T-helper 2 cell treated with Interferon-gamma antibody and Interleukin-4, amounts not matched to agents 100 ng/mL and 5 ng/mL, for 36 hours (primary cell): Measurements from ENCODE around the gene ABCC10. TPM values are rescaled to one million over a fixed set of nuclear protein-coding genes. Genes with fewer than 3 reads are reported as not detected.

Source experiments
- intact Hi-C: fragments of 100-400 bp; cut with micrococcal nuclease; formaldehyde crosslinking; loops from one replicate; pipeline ENCODE4 v1.15.1; 2023
- total RNA-seq: library from RNA; stranded (reverse); gene quantifications from 2 replicates; pipeline ENCODE4 v1.2.3, GENCODE V29; 2022

ABCC10 gene
- total RNA-seq, 1 donor from 2014 or later: 52.1 TPM

DNA sequence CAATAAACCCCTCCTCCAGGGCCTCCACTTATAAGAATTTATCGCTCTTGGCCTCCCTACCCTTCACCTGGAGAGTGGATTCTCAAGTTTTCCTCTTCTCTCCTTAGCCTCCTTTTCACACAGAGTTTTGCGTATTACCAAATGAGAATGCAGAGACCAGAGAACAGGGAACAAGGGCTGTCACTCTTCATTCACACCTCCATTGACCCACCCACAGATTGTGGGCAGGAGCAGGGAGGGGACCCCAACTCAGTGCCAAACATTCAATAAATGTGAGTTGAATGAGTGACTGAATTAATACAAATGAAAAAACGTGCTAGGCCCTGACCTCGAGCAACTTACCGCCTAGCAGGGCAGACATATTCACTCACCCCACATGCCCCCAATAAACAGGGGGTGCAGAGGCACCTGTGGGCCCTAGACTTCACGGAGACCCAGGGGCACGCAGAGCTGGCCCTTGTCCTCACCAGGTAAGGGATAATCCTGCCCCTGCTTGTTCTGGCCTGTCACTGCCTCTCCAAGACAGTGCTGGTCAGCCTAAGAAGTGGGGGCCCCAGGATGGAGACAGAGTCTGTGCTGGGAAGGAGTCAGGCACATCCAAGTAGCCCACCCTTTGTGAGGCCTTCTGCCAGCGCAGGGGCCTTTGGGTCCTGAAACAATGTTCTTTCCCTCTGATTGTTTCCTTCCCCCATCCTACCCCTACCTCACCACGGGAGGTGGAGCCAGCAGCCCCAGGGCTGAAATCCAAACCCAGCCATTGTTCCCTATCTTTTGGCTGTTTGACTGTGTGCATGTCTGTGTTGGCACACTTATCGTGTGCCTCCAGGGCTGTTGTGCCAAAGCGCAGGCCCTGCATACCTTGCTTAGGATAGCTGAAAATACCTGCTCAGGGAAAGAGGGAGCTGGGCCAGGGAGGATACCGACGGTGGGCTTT is 41.7 kb downstream of the ABCC10 start:
- intact Hi-C loops: no loop called here

DNA sequence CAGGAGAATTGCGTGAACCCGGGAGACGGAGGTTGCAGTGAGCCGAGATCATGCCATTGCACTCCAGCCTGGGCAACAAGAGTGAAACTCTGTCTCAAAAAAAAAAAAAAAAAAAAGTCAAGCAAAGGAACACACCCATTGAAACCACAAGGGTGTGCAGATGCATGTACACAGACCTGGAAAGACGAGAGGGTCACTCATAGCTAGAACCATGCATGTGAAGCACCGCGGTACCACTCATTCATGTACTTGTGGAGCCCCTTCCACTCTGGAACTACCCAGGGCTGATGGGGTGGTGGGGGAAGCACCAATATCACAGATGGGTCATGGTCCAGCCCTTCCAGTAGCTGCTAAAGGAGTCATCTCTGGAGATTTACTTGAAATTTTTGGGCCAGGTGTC is 42.6 kb downstream of the ABCC10 start:
- intact Hi-C loops: no loop called here

DNA sequence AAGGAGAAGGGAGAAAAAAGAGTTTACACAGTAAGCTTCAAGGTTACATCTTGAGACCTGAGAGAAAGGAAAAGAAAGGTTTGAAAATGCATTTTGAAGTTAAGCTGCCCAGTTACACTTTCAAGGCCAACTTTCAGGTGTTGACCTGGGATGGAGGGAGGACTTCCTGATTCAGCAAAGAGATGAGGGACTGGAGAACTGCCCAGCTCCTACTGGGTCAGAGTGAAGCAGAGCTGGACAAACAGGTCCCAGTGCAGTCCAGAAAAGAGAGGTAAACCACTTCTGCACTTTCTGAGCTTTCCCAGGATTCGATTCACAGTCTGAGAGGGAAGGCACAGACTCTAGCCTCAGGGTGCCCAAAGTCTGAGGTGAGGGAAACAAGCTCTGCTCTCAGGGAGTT is 44.1 kb downstream of the ABCC10 start:
- intact Hi-C loops: no loop called here

DNA sequence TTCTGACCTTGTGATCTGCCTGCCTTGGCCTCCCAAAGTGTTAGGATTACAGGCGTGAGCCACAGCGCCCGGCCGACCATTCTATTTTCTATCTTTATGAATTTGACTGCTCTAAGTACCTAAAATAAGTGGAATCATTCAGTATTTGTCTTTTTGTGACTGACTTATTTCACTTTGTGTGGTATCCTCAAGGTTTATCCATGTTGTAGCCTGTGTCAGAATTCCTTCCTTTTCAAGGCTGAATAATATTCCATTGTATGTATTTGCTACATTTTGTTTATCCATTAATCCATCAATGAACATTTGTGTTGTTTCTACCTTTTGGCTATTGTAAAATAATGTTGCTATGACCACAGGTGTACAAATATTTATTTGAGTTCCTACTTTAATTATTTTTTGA is 45.2 kb downstream of the ABCC10 start:
- intact Hi-C loops: no loop called here

DNA sequence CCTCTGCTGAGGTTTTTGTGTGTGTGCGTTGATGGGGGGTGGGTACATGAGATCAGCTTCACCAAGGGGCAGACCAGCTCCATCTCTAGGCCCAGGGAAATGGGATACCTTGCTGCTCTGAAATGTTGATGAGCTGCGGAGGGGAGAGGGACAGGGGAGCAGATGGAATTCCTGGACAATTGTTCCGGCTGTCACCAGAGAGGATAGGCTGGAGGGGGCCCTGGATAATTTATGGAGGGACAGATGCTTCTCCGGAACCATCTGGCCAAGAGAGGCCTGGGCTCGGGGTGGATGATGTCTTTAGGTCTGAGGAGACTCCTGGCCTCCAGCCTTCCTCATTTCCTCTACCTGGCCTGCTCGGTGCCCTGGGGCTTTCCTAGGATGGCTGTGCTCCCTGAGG is 48.2 kb downstream of the ABCC10 start:
- intact Hi-C loops: no loop called here

DNA sequence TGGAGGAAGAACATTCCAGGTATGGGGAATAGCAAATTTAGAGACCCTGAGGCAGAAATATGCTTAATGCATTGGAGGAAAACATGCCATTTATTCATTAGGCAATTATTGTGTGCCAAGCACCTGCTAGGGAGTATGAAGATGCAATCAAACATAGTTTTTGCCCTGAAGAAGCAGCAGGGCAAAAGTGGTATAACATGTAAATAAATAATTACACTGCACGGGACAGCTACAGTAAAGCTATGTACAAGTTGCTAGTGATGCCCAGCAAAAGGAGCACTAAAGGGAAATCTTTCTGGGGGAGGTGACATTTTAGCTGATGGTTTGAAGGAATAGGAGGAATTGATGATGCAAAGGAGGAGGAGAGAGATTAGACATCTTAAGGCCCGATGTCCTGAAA is 49.4 kb downstream of the ABCC10 start:
- intact Hi-C loops: loop anchor here (1.0 to 2.0 kb wide), 5 partner anchors 40 to 302 kb away; partner anchors contain the start of genes ABCC10, GTPBP2, POLR1C and YIPF3

DNA sequence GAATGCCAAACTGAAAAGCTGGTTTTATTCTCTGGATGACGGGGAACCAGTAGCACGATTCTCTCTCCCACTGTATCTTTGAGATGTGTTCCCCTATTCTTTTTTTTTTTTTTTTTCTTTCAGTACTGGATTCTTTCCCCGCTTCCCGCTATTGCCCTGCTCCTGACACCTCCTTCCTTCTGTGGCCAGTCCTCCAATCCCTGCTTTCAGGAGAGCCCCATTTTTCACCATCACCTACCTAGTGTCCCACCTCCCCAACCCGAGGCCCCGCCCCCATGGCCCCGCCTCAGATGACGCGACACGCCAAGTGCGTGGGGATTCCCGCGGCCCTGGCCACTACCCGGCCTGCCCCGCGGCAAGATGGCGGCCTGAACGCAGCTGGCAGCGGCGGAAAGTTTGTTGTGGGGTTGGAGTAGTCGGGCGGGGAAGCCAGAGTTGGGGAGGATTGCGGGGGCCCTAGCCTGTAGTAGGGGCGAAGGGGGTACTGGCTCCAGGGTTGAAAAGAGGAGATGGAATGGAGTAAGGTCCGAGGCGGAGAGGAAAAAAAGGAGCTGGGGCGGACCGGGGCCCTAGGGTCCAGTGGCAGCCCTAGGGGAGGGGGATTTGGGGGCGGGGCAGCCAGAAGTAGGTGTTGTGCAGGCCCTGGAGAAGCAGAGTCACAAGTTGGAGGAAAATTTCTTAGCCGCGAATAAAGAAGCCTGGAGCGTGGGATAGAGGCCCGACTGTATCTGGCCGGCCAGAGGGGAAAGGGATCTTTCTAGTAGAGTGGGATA is 50.1 kb downstream of the ABCC10 start, which contains the start of gene TJAP1:
TSS of gene TJAP1 (plus strand) at position 336 of the 773 bp plus-strand sequence. CDS start 21,432 bp downstream, outside the sequence.
- intact Hi-C loops: loop anchor here (1.0 to 2.0 kb wide), 5 partner anchors 39 to 303 kb away; partner anchors contain the start of genes ABCC10, GTPBP2, POLR1C and YIPF3

DNA sequence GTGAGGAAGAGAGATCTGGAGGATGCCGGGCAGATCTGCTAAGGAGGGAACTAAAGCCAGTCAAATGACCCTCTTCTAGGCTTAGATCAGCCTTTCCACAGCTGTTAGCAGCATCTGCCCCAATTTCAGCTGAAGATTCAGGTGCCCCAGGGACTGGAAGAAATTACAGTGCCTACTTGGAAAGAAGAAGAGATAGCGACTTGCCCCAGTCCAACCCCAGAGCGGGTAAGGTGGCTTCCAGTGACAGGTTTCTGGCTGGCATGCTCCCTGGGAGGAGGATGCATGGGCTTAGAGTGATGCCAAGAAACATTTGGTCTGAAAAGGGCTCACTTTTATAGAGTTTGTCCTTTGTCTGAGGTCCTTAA is 50.6 kb downstream of the ABCC10 start:
- intact Hi-C loops: no loop called here

DNA sequence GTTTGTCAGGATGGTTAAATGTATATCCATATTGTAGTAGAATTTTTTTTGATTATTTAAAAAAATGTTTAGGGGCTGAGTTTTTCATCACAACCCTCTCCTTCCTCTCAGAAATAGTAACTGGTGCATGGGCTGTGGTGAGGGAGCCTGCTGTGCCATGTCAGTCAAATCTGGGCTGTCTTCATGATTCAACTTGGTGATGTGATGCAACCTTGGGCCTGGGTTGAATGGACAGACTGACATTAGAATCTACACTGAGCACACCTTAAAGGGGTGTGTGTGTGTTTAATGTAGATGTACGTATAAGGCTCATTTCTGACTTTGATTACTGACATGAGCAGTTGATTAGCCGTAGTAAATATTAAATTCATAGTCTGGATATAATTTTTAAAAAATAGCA is 53.7 kb downstream of the ABCC10 start:
- intact Hi-C loops: no loop called here

DNA sequence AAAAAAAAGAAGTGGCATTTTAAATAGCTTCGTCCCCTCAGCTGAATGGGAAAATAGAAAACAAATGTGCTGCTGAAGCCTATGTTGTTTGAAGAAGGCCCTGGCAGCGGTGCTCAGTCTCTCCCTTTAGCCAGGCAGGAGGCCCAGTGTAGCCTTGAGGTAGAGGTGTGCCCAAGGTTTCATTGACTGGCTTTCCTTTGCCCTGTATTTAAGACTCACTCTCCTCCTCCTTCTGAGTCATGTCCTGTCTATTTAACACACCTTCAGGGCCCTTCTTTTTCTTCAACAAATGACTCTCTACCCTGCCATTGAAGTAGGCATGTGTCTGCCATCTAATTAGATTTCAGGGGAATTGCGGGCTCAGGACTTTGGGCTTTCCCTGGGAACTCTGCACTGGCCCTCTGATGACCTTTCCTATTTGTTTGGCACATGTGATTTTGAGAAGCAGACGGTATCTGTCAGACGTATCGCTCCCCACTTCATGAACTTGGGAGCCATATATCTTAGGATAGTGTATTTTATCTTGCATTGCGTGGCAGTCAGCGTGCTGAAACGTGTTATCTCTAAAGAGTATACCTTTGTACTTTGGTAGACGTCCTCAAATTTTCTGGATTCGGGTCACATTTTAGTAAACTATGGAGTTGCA is 54.4 kb downstream of the ABCC10 start:
- intact Hi-C loops: no loop called here

DNA sequence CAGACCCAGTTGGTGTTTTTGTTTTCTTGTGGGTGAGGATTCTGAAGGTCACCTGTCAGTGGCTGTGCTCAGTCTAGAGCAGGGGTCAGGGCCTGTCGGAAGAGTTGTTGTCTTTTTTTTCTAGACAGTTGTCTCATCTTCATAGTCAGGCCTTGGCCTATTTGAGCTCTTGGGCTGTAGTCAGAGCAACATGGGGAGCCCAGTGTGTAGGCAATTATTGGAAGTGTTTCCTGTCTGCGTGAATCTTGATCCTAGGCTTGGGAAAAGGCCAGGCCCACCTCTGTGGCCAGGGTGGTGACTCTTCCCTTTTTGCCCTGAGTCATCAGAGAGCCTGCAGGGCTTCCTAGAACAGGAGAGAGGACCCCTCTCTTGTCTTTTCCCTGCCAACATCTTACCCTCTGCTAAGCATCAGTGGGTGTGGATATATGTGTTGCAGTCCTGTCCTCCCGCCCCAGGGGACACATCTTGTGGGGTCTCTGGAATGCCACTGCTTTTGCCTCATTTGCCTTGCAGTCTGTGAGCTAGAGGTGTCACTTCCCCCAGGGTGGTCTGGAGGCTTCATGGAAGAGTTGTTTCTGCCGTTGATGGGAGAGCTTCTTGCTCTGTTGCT is 61.4 kb downstream of the ABCC10 start:
- intact Hi-C loops: no loop called here

DNA sequence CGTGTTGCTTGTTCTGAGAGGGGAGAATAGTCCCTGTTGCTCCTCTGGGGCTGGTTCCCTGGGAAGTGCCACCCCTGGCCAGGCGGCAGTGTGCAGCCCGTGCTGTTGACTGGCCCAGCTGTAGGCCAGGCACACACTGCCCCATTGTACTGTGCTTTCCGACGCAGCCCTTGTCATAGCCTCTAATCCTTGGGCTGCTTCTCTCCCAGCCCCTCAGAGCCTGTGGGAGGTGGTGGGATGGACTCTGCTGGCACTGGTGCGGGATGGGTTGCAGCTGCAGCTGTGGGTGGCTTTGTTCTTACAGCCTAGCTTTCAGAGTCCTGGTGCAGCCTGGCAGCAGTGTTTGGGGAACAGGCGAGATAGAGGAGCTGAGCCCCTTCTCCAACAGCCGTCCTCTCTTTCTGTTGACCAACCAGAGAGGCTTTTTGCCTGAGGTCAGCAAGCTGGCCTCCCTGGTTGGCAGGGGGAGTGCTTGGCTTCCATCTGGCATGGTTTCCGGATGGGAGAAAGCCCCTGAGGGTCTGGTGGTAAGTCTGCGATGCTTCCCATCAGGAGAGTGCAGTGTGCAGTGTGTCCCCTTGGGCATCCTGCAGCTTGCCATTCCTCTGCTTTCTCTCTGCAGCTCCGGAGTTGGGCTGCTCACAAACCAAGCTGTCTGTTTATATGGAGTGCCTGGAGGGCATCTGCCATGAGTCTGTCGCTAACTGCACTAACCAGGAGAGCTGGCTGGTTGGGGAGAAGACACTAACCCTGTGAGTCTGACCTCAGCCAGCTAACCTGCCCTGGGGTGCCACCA is 62.1 kb downstream of the ABCC10 start:
- intact Hi-C loops: no loop called here

DNA sequence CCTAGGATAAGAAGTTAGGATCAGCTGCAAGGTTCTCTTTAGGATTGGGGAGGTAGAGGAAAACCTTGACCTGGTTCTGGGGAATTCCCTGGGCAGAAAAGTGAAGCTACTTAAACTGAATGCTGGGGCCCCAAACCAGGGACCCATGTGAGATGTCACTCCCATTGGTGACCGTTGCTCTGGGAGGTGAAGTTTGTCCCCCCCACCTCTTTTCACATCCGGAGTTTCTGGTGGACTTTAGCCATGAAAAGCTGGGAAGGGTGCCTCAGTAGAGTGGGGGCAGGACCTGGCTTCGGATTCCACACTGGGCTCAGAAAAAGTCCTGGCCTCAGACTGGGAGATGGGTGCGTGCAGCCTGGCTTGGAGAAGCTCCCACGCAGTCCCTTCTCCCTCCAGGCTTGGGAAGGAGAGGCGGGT is 63.2 kb downstream of the ABCC10 start:
- intact Hi-C loops: no loop called here

DNA sequence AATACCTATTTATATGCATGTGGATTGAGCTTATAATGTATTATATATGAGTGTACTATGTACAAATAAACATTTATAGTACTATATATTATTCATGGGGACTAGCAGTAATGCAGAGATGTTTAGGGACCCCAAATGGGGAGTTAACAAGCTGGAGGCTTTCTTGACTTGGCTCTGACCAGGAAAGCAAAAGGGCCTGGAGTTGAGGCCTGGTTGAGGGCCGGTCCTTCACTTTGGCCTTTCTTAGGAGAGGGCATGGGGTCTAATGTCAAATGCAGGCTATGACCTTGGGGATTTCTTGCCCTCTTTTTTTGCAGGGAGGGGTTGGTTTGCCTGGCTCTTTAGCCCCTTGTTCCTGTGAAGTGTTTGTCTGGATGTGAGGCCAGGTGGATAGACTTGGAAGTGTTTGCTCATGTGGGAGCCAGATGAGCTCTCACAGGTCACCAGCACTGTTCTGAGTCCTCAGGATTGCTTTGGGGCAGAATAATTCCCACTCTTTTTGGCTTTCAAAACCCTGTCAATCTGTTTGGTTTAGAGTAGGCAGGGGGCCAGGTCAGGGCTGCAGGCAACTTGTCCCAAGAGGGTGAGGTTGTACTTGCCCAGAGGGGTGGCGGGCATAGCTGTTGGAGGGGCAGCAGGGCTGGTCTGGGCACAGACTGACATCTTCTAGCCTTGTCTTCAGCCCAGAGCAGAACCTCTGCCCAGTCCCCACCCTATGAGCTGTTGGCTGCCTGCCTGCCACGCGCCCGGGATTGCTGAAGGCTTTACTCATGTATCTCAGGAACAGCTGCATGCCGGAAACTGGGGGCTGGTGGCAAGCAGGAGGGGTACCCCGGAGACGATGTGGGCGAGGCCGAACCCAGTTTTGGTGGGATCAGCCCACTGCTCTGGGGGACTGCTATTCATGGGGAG is 64.7 kb downstream of the ABCC10 start:
- intact Hi-C loops: no loop called here

DNA sequence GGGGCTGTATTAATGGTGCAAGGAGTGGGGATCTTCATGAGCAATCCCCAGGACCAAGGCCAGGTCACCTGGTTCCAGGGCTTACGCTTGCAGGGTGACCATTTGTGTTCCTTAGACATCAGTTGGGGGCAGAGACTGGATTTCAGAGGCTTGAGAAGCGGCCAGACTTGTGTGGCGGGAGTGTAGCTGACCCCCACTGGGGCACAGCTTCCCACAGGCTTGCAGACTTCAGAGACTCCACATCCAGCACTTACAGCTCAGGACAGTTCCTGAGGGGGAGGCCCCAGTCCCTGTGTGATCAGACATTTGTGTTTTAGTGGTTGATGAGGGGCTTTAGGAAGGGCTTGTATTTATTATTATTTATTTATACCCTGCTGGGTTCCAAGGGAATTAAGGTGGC is 65.3 kb downstream of the ABCC10 start:
- intact Hi-C loops: no loop called here

DNA sequence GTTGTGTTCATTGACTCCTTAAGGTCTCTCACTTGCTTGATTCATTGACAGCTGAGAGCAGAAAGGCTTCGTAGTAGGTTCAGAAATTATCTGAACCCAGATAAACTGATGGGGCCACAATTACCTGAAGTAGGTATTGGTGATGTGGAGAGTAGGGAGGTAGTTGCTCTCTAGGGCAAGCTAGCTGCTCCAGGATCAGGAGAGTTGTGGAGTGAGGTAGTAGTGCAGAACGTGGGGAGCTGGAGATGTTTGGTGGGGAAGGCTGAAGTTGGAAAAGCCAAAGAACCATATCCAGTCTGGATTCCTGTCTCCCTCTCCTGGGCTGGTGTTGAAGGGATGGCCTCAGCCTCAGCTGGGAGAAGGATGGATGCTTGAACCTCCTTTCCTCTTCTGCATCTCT is 65.9 kb downstream of the ABCC10 start:
- intact Hi-C loops: no loop called here

DNA sequence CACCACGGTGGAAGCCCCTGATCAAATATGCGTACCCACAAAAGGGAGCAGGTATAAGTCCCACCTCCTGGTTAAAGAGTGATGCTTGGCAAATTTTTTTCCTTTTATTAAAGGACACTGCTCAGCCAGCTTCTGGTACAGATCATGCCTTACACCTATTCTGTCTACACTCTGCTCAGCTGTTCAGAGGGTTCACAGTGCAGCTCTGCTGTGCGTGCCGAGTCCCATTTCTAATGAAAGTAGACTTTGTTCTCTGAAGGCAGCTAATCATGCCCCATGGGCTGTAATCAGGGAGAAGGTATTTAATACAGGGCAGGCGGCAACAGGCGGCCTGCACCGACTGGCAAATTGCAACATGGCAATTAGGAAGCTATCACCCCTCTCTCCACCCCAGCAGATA is 66.5 kb downstream of the ABCC10 start:
- intact Hi-C loops: no loop called here

DNA sequence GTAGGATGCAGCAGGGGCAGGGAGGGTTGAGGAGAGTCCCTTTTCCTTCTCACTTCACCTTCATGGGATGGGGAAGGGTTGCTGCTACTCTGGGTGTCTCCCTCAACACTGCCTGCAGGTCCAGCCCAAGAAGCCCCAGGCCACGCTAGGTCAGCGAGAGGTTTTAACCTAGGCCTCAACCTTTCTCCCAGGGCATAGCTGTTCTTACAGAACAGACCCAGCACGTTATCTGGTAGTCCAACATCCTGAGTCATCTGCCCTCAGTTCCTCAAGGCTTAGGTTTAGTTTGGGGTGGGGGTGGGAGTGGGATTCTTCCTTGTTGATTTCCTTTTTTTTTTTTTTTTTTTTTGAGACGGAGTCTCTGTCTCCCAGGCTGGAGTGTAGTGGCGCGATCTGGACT is 67.0 kb downstream of the ABCC10 start:
- intact Hi-C loops: no loop called here

DNA sequence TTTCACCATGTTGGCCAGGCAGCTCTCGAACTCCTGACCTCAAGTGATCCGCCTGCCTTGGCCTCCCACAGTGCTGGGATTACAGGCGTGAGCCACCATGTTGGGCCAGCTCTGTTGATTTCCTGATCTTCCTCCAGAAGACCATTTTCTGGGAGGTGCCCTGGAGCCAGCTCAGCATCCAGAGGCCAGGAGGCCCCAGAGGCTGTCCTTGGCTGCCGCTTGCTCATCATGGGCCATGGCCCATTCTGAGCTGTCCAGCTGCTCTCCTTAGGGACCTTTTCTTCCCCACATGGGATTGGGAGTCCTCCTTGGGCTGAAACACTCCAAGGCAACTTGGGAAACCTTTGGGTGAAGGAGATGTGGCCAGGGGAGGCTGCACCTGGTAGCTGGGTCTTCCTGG is 67.4 kb downstream of the ABCC10 start:
- intact Hi-C loops: no loop called here
